HEK293 (cell line): ENCODE results near the gene CNPY4.

Experiments used
- CTCF ChIA-PET: fragments of 350-600 bp; formaldehyde crosslinking; extraction: SDS; loops from one replicate; lab custom pipeline; 2021; ENCODE audit warnings: antibody characterized with exemption; lab: Yijun Ruan, JAX
- POLR2A ChIA-PET: fragments of 300-600 bp; formaldehyde crosslinking; extraction: SDS; loops from one replicate; lab custom pipeline; 2020; ENCODE audit warnings: antibody characterized with exemption, inconsistent platforms; lab: Yijun Ruan, JAX
- H3K27ac ChIP-seq: fragments of 200-500 bp; sonication (Bioruptor generic); 2 replicates; pipeline ENCODE4 v1.5.1; 2014; ENCODE audit warnings: low read depth, low read length, control low read depth, inconsistent platforms; ENCODE audit errors: extremely low read depth
- H3K36me3 ChIP-seq, 2 experiments: fragments of 200-500 bp in 1 of 2; sonication (Bioruptor generic) in 1 of 2; 1 replicate in 1 of 2; 2 replicates in 1 of 2; pipeline ENCODE4 v1.5.1; 2014 to 2017; ENCODE audit warnings: inconsistent platforms in 2 of 2, low read length in 2 of 2; ENCODE audit not compliant: control insufficient read depth in 2 of 2, insufficient read depth in 1 of 2
- H3K4me1 ChIP-seq: fragments of 200-500 bp; sonication (Bioruptor generic); 2 replicates; pipeline ENCODE4 v1.5.1; 2014; ENCODE audit warnings: mild to moderate bottlenecking, low read length, inconsistent platforms; ENCODE audit not compliant: control insufficient read depth, insufficient read depth
- H3K4me3 ChIP-seq: 2 replicates; pipeline ENCODE4 v1.5.1; 2011; ENCODE audit warnings: low read depth, mild to moderate bottlenecking, control low read depth, low read length, moderate library complexity
- H3K9me3 ChIP-seq: fragments of 200-500 bp; sonication (Bioruptor generic); 2 replicates; pipeline ENCODE4 v1.5.1; 2014; ENCODE audit warnings: low read depth, low read length, inconsistent platforms; ENCODE audit not compliant: control insufficient read depth, insufficient read depth
- CTCF ChIP-seq: fragments of 450-650 bp; formaldehyde crosslinking; IDR thresholded peaks from 2 replicates; pipeline ENCODE4 v1.5.1; 2016; ENCODE audit warnings: missing biosample characterization, missing genetic modification characterization
- ELK4 ChIP-seq: IDR thresholded peaks from 2 replicates; pipeline ENCODE4 v1.6.1; 2011; ENCODE audit warnings: mild to moderate bottlenecking, low read depth, low read length, borderline replicate concordance
- HOXC10 ChIP-seq: sonication (generic); formaldehyde crosslinking; IDR thresholded peaks from 2 replicates; pipeline ENCODE4 v1.8.1; 2023; ENCODE audit warnings: mild to moderate bottlenecking, missing genetic modification reagents
- KLF17 ChIP-seq: fragments of 450-650 bp; formaldehyde crosslinking; IDR thresholded peaks from 2 replicates; pipeline ENCODE4 v1.5.1; 2016; ENCODE audit warnings: missing biosample characterization, missing genetic modification characterization
- KLF8 ChIP-seq: fragments of 450-650 bp; formaldehyde crosslinking; IDR thresholded peaks from 2 replicates; pipeline ENCODE4 v1.5.1; 2016; ENCODE audit warnings: missing biosample characterization, missing genetic modification characterization
- MEIS1 ChIP-seq: sonication (generic); formaldehyde crosslinking; IDR thresholded peaks from 2 replicates; pipeline ENCODE4 v1.8.1; 2022; ENCODE audit warnings: missing genetic modification reagents, mild to moderate bottlenecking, borderline replicate concordance
- TSHZ1 ChIP-seq: fragments of 450-650 bp; formaldehyde crosslinking; IDR thresholded peaks from 2 replicates; pipeline ENCODE4 v1.5.1; 2016; ENCODE audit warnings: missing biosample characterization, missing genetic modification characterization, borderline replicate concordance
- WT1 ChIP-seq: fragments of 450-650 bp; formaldehyde crosslinking; IDR thresholded peaks from 2 replicates; pipeline ENCODE4 v1.5.1; 2016; ENCODE audit warnings: missing biosample characterization, missing genetic modification characterization
- ZBTB20 ChIP-seq: fragments of 450-650 bp; formaldehyde crosslinking; IDR thresholded peaks from 2 replicates; pipeline ENCODE4 v1.5.1; 2016; ENCODE audit warnings: missing biosample characterization, missing genetic modification characterization
- ZBTB7A ChIP-seq: fragments of 450-650 bp; formaldehyde crosslinking; IDR thresholded peaks from 2 replicates; pipeline ENCODE4 v1.5.1; 2016; ENCODE audit warnings: low read depth, missing biosample characterization, missing genetic modification characterization
- ZFP3 ChIP-seq: fragments of 450-650 bp; formaldehyde crosslinking; IDR thresholded peaks from 2 replicates; pipeline ENCODE4 v1.5.1; 2016; ENCODE audit warnings: low read depth, missing biosample characterization, missing genetic modification characterization
- ZNF10 ChIP-seq: fragments of 450-650 bp; formaldehyde crosslinking; IDR thresholded peaks from 2 replicates; pipeline ENCODE4 v1.5.1; 2017; ENCODE audit warnings: missing biosample characterization, missing genetic modification characterization
- ZNF114 ChIP-seq: fragments of 450-650 bp; formaldehyde crosslinking; IDR thresholded peaks from 2 replicates; pipeline ENCODE4 v1.5.0; 2017; ENCODE audit warnings: missing biosample characterization, missing genetic modification characterization
- ZNF155 ChIP-seq: fragments of 450-650 bp; formaldehyde crosslinking; IDR thresholded peaks from 2 replicates; pipeline ENCODE4 v1.5.1; 2016; ENCODE audit warnings: missing biosample characterization, missing genetic modification characterization
- ZNF18 ChIP-seq: fragments of 450-650 bp; formaldehyde crosslinking; IDR thresholded peaks from 2 replicates; pipeline ENCODE4 v1.5.1; 2016; ENCODE audit warnings: missing biosample characterization, missing genetic modification characterization
- ZNF2 ChIP-seq: fragments of 450-650 bp; formaldehyde crosslinking; IDR thresholded peaks from 2 replicates; pipeline ENCODE4 v1.5.1; 2016; ENCODE audit warnings: missing biosample characterization, missing genetic modification characterization
- ZNF24 ChIP-seq: fragments of 450-650 bp; formaldehyde crosslinking; IDR thresholded peaks from 2 replicates; pipeline ENCODE4 v1.5.1; 2016; ENCODE audit warnings: missing biosample characterization, missing genetic modification characterization
- ZNF514 ChIP-seq: fragments of 450-650 bp; formaldehyde crosslinking; IDR thresholded peaks from 2 replicates; pipeline ENCODE4 v1.5.1; 2016; ENCODE audit warnings: missing biosample characterization, missing genetic modification characterization
- ZNF521 ChIP-seq: fragments of 450-650 bp; formaldehyde crosslinking; IDR thresholded peaks from 2 replicates; pipeline ENCODE4 v1.5.1; 2017; ENCODE audit warnings: missing biosample characterization, mild to moderate bottlenecking, missing genetic modification characterization
- ZNF529 ChIP-seq: fragments of 450-650 bp; formaldehyde crosslinking; IDR thresholded peaks from 2 replicates; pipeline ENCODE4 v1.5.1; 2017; ENCODE audit warnings: missing genetic modification characterization, missing biosample characterization; ENCODE audit not compliant: insufficient replicate concordance
- ZNF639 ChIP-seq: fragments of 450-650 bp; formaldehyde crosslinking; IDR thresholded peaks from 2 replicates; pipeline ENCODE4 v1.5.1; 2016; ENCODE audit warnings: missing biosample characterization, missing genetic modification characterization
- ZNF747 ChIP-seq: fragments of 450-650 bp; formaldehyde crosslinking; IDR thresholded peaks from 2 replicates; pipeline ENCODE4 v1.5.1; 2016; ENCODE audit warnings: missing biosample characterization, missing genetic modification characterization
- ZSCAN4 ChIP-seq: fragments of 450-650 bp; formaldehyde crosslinking; IDR thresholded peaks from 2 replicates; pipeline ENCODE4 v1.5.1; 2017; ENCODE audit warnings: missing biosample characterization, missing genetic modification characterization
- ZXDB ChIP-seq: fragments of 450-650 bp; formaldehyde crosslinking; IDR thresholded peaks from 2 replicates; pipeline ENCODE4 v1.5.1; 2016; ENCODE audit warnings: missing biosample characterization, missing genetic modification characterization

Gene CNPY4

GRCh38 chr7:100074841-100075240 lies 44.6 kb upstream of the CNPY4 start (continued):
- no peak for TF ChIP-seq ZSCAN4 (tag by site-specific recombination)
- no peak for TF ChIP-seq ZBTB7A (tag by site-specific recombination)
- no peak for TF ChIP-seq ZNF10 (tag by site-specific recombination)
- no peak for TF ChIP-seq CTCF (tag by site-specific recombination)
- TF ChIP-seq ZNF521 (tag by site-specific recombination), result no peak
- TF ChIP-seq, all 188 proteins: peak for 0

GRCh38 chr7:100075418-100075817 lies 44.0 kb upstream of the CNPY4 start:
- Histone ChIP-seq H3K4me1 (no peaks in the 10 kb centered on the region), H3K27ac (no peak overlapping the region), H3K36me3 (peaks cover 37 to 95% of the 10 kb centered on the region in 2 experiments; a peak in 2 of 3 replicates), H3K9me3 (no peaks in the 10 kb centered on the region), H3K4me3 (no peak overlapping the region)
- POLR2A ChIA-PET, result interaction anchor here (0.7 kb wide), 1 partner anchor 175 kb away, joined by 3 read pairs; no protein-coding TSS in a partner anchor
- TF ChIP-seq ZNF18 (tag by site-specific recombination), result no peak
- no peak for TF ChIP-seq ZBTB20 (tag by site-specific recombination)
- TF ChIP-seq ZNF639 (tag by site-specific recombination), result no peak
- TF ChIP-seq ZNF529 (tag by site-specific recombination), result no peak
- TF ChIP-seq ZFP3, result no peak
- TF ChIP-seq HOXC10 (CRISPR knock-in tag), result no peak
- no peak for TF ChIP-seq ZNF24 (tag by site-specific recombination)
- TF ChIP-seq MEIS1, result no peak
- no peak for TF ChIP-seq ZNF155
- no peak for TF ChIP-seq ELK4
- no peak for TF ChIP-seq KLF17
- TF ChIP-seq KLF8 (tag by site-specific recombination), result no peak
- TF ChIP-seq ZNF514 (tag by site-specific recombination), result no peak
- no peak for TF ChIP-seq TSHZ1 (tag by site-specific recombination)
- TF ChIP-seq ZNF2 (tag by site-specific recombination), result no peak
- no peak for TF ChIP-seq ZNF747 (tag by site-specific recombination)
- TF ChIP-seq ZXDB, result no peak
- no peak for TF ChIP-seq WT1 (tag by site-specific recombination)
- no peak for TF ChIP-seq ZNF114
- CTCF ChIA-PET, result interaction anchor here (0.6 to 0.7 kb wide), 2 partner anchors 25 to 85 kb away, joined by 3 read pairs; no protein-coding TSS in a partner anchor
